Dermis blood vessel endothelial cell (primary cell): ENCODE measurements around the gene TMEM198. TPM values are rescaled to one million over a fixed set of nuclear protein-coding genes. Genes with fewer than 3 reads are reported as not detected.

Experiments used
- DNase-seq: peaks from one replicate; pipeline ENCODE4 v3.0.0; 2010
- total RNA-seq: library from RNA; depleted of rRNA; stranded (reverse); fragments of >200 nt; gene quantifications from 2 replicates; pipeline ENCODE4 v1.2.3, GENCODE V29; 2014

TMEM198 gene
- under 0.01 TPM in 1 of 2 replicates, not detected in the other for total RNA-seq

GRCh38 chr2:219543596-219544358 is at the start of gene TMEM198, which contains the start of gene CHPF:
Gene TMEM198 (plus strand): TSS chr2:219544028. CDS start chr2:219544728, 700 bp downstream.
Gene CHPF (minus strand): TSS chr2:219543809. CDS start chr2:219543538, 271 bp downstream.
- DNase-seq, result peak; percentile 91

- DNase-seq, result no peak
Measured at GRCh38 chr2:219494952-219495530, 48.8 kb upstream of the TMEM198 start.

DNA sequence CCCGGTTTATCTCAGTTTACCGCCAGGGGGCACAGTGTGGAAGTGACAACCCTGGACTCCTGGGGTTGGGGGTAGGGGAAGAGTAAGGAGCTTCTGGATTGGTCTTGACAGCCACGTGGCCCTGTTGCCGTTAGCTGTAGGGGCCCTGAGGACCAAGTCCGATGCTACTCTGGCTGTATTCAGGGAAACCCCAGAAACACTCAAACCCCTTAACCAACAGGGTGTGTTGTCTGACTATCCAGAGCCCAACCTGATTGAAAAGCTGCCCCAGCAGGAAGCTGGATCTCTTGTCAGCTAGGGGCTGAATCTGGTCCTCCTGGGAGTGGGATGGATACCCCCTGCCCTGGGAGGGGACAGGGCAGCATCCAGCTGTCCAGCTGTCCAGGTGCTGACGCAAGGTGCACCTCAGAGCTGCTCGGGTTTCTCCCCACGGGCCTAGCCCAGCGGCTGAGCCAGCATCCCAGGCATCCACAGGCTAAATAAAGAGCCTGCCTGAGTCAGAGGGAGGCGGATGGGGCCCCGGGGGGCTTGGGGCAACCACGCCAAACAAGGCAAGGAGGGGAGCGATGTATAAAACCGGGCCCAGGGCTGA is 48.2 kb upstream of the TMEM198 start:
- peak; percentile 77 for DNase-seq

DNA sequence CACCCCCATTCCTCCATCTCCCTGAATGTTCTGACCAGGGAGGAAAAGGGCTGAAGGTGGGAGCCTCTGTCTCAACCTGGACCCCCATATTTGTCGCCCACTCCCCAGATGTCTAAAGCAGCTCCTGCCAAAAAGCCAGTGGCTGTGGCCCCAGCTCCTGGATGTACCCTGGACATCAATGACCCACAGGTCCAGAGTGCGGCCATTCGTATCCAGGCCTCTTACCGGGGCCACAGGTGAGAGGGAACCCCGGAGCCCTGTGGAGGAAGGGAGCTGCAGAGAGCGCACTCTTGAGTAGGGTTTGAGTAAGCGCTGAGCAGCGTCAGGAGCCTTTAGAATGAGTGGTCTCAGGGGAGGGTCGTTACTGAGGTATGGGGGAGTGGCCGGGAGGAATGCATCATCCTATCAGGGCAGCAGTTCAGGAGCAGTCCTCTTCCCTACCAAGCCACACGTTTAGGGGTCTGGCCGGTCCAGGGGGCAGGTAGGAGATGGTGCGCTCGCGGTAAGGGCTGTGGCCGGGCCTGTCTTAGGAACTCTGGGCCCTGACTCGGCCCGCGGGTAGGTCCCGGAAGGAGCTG is 47.5 kb upstream of the TMEM198 start:
- no peak for DNase-seq

DNA sequence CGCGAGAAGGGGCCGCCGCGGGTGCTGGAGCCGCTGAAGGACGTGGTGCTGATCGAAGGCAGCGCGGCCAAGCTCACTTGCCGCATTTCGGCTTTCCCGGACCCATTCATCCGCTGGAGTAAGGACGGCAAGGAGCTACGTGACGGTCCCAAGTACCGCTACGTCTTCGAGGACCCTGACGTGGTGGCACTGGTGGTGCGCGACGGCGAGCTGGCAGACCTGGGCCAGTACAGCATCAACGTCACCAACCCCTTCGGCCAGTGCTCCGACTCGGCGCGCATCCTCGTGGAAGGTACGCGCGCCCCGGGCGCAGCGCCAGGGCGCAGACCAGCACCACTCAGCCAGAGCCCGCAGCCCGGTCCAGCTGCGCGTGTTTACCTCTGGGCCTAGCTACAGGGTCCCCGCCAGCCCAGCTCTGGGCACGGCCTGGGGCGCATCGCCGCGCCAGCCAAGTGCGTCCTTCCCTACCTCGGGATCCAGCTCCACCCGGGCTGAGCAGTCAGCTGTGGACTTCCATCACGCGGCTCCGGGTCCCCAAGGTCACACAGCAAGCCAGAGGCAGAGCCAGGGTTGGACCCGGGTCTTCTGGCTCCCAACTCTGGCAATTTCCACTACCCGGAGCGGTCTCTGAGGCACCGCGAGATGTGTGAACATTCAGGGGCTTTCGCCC is 46.9 kb upstream of the TMEM198 start:
- DNase-seq, result peak; percentile 19

DNA sequence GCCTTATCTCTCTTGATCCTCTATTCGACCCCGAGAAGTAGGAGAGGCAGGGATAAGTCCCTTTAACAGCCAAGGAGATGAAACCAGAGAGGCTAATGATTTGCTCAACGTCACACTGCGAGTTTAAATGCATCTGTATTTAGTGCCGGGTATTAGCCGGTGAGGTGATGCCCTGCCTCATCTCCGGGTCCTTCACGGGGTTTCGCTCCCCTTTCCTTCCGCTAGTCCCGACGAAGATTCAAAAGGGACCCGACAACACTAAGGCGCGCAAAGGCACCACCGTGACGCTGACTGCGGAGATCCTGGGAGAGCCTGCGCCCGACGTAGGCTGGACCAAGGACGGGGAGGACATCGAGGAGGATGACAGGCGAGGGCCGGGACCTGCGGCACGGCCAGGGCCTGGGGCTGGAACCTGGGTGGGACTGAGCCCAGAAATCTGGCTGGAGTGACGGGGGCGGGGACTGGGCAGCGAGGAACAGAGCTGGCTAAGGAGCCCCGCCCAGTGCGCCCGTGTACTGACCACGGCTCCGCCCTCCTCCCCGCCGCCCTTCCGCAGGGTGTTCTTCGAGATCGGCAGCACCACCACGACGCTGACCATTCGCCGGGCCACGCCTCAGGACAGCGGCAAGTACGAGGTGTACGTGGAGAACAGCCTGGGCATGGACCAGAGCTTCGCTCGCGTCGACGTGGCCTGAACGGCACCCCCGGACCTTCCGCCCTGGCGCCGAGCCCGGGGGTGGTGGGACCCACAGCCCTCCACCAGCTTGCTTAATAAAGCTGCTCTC is 46.1 kb upstream of the TMEM198 start:
- DNase-seq, result peak; percentile 77

DNA sequence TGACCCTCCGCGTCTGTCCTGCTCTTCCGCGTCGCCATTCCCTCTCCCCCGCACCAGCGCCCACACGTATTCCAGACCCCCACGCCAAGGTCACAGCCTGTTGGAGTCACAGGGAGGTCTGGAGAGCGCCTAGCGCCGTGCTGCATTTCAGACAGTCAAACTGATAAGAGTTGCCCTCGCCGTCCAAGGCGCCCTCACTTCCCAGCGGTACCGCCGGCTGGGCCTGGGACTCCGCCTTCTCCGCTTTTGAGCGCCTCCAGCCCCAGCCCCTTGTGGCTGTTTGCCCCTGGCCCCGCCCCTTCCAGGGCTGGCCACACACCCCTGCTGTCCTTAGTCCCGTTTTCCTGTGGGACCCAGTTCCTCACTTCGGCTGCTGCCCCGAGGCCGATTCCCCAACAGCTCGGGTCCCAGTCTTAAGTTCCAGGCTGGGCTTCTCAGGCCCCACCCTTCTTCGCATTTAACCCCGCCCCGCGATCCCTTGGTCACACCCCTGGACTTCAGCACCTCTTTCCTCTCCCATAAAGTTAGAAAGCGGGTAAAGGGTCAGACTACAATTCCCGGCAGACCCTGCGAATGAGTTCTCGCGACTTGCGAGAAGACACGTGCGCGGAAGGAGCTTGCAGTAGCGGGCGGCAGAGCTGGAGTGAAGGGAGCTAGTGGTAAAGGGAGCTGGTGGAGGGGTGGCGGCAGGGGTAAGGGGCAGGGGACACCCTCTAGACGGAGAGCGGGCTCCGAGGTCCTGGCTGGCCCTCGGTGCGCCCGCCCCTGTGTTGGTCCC is 45.4 kb upstream of the TMEM198 start, which contains the start of gene GMPPA:
Gene GMPPA, plus strand, starts transcription at position 612 of the 778 bp plus-strand sequence. CDS start 1,085 bp downstream, outside the sequence.
- peak; percentile 99 for DNase-seq

DNA sequence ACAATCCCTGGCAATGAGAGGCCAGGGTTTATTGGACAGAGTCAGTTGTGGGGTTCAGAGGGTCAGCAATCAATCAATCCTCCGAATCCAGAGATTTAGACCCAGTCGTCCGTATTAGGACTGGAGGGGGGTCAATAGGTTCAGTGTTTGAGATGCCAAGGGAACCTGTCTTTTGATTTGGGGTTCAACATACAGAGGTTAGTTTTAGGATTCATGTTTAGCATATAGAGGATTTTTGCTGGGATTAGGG is 44.8 kb upstream of the TMEM198 start:
- DNase-seq, result no peak

- DNase-seq, result no peak
Measured at GRCh38 chr2:219499555-219499954, 44.3 kb upstream of the TMEM198 start.

- no peak for DNase-seq
Measured at GRCh38 chr2:219500135-219500534, 43.7 kb upstream of the TMEM198 start.

- no peak for DNase-seq
Measured at GRCh38 chr2:219501849-219502248, 42.0 kb upstream of the TMEM198 start.

GRCh38 chr2:219502618-219503017 is 41.2 kb upstream of the TMEM198 start:
- no peak for DNase-seq

GRCh38 chr2:219505585-219505984 is 38.2 kb upstream of the TMEM198 start:
- no peak for DNase-seq

- DNase-seq, result no peak
Measured at GRCh38 chr2:219506153-219506801, 37.6 kb upstream of the TMEM198 start.

DNA sequence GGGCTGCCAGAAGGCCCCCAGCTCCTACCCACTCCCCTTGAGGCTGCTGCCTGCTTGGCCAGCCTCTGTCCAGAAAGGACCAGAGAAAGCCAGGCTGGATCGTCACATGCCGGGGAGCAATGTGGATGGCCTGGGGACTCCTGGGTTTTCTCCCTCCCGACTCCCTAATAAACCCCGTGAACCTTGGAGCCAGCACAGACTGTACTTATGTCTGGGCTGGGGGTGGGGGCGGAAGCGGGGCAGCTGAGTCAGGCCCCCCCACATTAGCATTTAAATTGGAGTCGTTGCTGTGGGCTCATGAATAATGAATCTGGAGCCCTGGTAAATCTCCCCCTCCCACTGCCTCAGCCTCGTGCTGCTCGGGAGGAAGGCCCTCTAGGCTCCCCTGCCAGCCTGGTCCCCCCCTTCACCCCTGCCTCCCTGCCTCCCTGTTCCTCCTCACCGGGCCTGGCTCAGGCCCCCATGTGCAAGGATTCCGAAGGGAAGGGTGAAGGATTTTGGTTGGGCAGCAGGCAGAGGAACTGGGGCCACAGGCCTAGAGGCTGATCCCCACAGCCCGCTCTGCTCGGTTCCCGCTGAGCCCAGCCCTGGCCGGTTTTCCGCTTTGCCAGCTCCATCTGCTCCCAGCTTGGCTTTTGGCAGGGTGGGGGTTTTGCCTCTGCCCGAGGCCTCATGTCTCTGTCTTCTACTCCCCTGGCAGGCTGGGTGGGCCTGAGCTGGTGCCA is 36.9 kb upstream of the TMEM198 start:
- DNase-seq, result no peak

GRCh38 chr2:219507581-219508443 is 36.0 kb upstream of the TMEM198 start:
- DNase-seq, result no peak

- no peak for DNase-seq
Measured at GRCh38 chr2:219508444-219508734, 35.4 kb upstream of the TMEM198 start.

- no peak for DNase-seq
Measured at GRCh38 chr2:219508971-219509779, 34.7 kb upstream of the TMEM198 start.
